Mesenchymal stem cell (in vitro differentiated cells and primary cell): ENCODE results near the gene RANBP17.

ENCODE experiments used
- DNase-seq: peaks from one replicate; pipeline ENCODE4 v3.0.0-alpha.2; 2013
- H2AFZ ChIP-seq: one replicate; pipeline ENCODE4 v1.6.1; 2013; ENCODE audit warnings: low read depth, mild to moderate bottlenecking, control low read depth, inconsistent platforms, low read length, moderate library complexity
- H2AK5ac ChIP-seq: 2 replicates; pipeline ENCODE4 v1.6.1; 2013; ENCODE audit warnings: low read length, moderate library complexity, mild to moderate bottlenecking, inconsistent platforms; ENCODE audit not compliant: severe bottlenecking
- H2BK120ac ChIP-seq: one replicate; pipeline ENCODE4 v1.6.1; 2013; ENCODE audit warnings: low read depth, mild to moderate bottlenecking, inconsistent platforms, low read length, moderate library complexity
- H2BK12ac ChIP-seq, 2 experiments: one replicate each; pipeline ENCODE4 v1.6.1; 2013; ENCODE audit warnings: inconsistent platforms in 2 of 2, low read length in 2 of 2, mild to moderate bottlenecking in 2 of 2, moderate library complexity in 2 of 2, control low read depth in 1 of 2
- H2BK15ac ChIP-seq: one replicate; pipeline ENCODE4 v1.6.1; 2013; ENCODE audit warnings: mild to moderate bottlenecking, low read depth, inconsistent platforms; ENCODE audit not compliant: poor library complexity, severe bottlenecking
- H2BK5ac ChIP-seq: 2 replicates; pipeline ENCODE4 v1.6.1; 2013; ENCODE audit warnings: low read depth, mild to moderate bottlenecking, low read length, control low read depth, inconsistent platforms; ENCODE audit not compliant: poor library complexity, severe bottlenecking
- H3K14ac ChIP-seq, 2 experiments: one replicate each; pipeline ENCODE4 v1.6.1; 2013; ENCODE audit warnings: inconsistent platforms in 2 of 2, low read length in 2 of 2, control low read depth in 1 of 2, mild to moderate bottlenecking in 1 of 2, moderate library complexity in 1 of 2
- H3K18ac ChIP-seq, 2 experiments: one replicate each; pipeline ENCODE4 v1.6.1; 2013; ENCODE audit warnings: inconsistent platforms in 2 of 2, low read length in 2 of 2, control low read depth in 1 of 2, low read depth in 1 of 2, mild to moderate bottlenecking in 1 of 2
- H3K23ac ChIP-seq, 2 experiments: one replicate each; pipeline ENCODE4 v1.6.1; 2013; ENCODE audit warnings: inconsistent platforms in 2 of 2, low read length in 2 of 2, mild to moderate bottlenecking in 2 of 2, moderate library complexity in 2 of 2, control low read depth in 1 of 2
- H3K27ac ChIP-seq: 2 replicates; pipeline ENCODE4 v1.5.1; 2013; ENCODE audit warnings: mild to moderate bottlenecking, moderate library complexity, low read length, control low read depth, inconsistent platforms; ENCODE audit not compliant: poor library complexity, severe bottlenecking
- H3K27me3 ChIP-seq, 2 experiments: 2 replicates each; pipeline versions ENCODE4 v1.6.1 to v1.7.0; 2013; ENCODE audit warnings: low read length in 2 of 2, mild to moderate bottlenecking in 2 of 2, moderate library complexity in 2 of 2, control low read depth in 1 of 2, inconsistent platforms in 1 of 2; ENCODE audit not compliant: control insufficient read depth in 1 of 2, insufficient read depth in 1 of 2
- H3K36me3 ChIP-seq, 2 experiments: 2 replicates each; pipeline versions ENCODE4 v1.6.1 to v1.7.0; 2013; ENCODE audit warnings: low read length in 2 of 2, control low read depth in 1 of 2, inconsistent platforms in 1 of 2, low read depth in 1 of 2, mild to moderate bottlenecking in 1 of 2; ENCODE audit not compliant: insufficient read depth in 2 of 2, control insufficient read depth in 1 of 2
- H3K4ac ChIP-seq, 2 experiments: one replicate each; pipeline ENCODE4 v1.6.1; 2013; ENCODE audit warnings: inconsistent platforms in 2 of 2, low read length in 2 of 2, mild to moderate bottlenecking in 2 of 2, moderate library complexity in 2 of 2, control low read depth in 1 of 2, low read depth in 1 of 2
- H3K4me1 ChIP-seq: 2 replicates; pipeline ENCODE4 v1.6.1; 2013; ENCODE audit warnings: low read depth, low read length, control low read depth; ENCODE audit not compliant: control insufficient read depth, insufficient read depth
- H3K4me2 ChIP-seq: 2 replicates; pipeline ENCODE4 v1.6.1; 2013; ENCODE audit warnings: low read length, mild to moderate bottlenecking, inconsistent platforms; ENCODE audit not compliant: poor library complexity, severe bottlenecking
- H3K4me3 ChIP-seq, 2 experiments: 2 replicates each; pipeline versions ENCODE4 v1.5.1 to v1.7.0; 2013; ENCODE audit warnings: low read length in 2 of 2, mild to moderate bottlenecking in 2 of 2, control low read depth in 1 of 2, low read depth in 1 of 2; ENCODE audit not compliant: insufficient read depth in 1 of 2
- H3K79me1 ChIP-seq: replicated peaks from 2 replicates; pipeline ENCODE4 v1.6.1; 2013; ENCODE audit warnings: mild to moderate bottlenecking, control low read depth, low read length, inconsistent platforms; ENCODE audit not compliant: poor library complexity, severe bottlenecking
- H3K9ac ChIP-seq: 2 replicates; pipeline ENCODE4 v1.7.0; 2013; ENCODE audit warnings: mild to moderate bottlenecking, low read length, moderate library complexity
- H3K9me3 ChIP-seq: 2 replicates; pipeline ENCODE4 v1.7.0; 2013; ENCODE audit warnings: mild to moderate bottlenecking, low read length; ENCODE audit not compliant: control insufficient read depth
- H4K8ac ChIP-seq: one replicate; pipeline ENCODE4 v1.6.1; 2013; ENCODE audit warnings: inconsistent platforms, mild to moderate bottlenecking, low read length, moderate library complexity
- H4K91ac ChIP-seq: one replicate; pipeline ENCODE4 v1.6.1; 2013; ENCODE audit warnings: mild to moderate bottlenecking, low read length, inconsistent platforms
- WGBS: methylation state at CpG from one replicate; pipeline ENCODE4 v1.1.7; 2013; ENCODE audit warnings: mixed read lengths; 5-methylcytosine and 5-hydroxymethylcytosine counted together

RANBP17 gene

DNA sequence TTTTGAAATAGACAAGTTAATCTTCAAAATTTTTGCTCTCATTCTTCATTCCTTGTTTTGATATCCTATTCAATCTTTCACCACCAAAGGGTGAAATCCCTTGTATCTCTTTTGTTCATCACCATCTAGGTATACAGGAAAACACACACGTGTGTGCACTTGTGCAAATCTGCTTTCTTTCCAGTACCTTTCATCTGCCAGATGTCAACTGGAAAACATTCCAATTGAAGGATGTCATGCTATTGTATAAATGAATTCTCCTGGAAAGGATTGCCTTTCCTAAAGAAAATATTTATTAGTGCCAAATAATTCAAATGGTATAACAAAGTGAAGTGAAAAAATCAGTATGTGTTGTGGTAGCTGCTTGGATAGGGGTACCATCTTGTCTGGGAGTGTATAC lies 123.7 kb downstream of the RANBP17 start:
- Histone ChIP-seq H3K4me1 (no peaks in the 10 kb centered on the region), H3K14ac (no peak overlapping the region), H3K79me1 (no peaks in the 10 kb centered on the region), H3K4ac (no peak overlapping the region), H2BK5ac (no peak overlapping the region), H3K27me3 (no peaks in the 10 kb centered on the region), H2BK12ac (no peak overlapping the region), H3K9me3 (peaks cover under 1% of the 10 kb centered on the region), H4K91ac (no peak overlapping the region), H2AK5ac (no peak overlapping the region), H2BK120ac (no peak overlapping the region), H3K36me3 (peaks cover 0 to 4% of the 10 kb centered on the region in 2 experiments), H3K4me3 (no peak overlapping the region), H3K18ac (no peak overlapping the region), H3K9ac (no peak overlapping the region), H3K23ac (no peak overlapping the region), H2AFZ (no peak overlapping the region), H2BK15ac (no peak overlapping the region), H3K4me2 (no peak overlapping the region), H3K27ac (no peak overlapping the region), H4K8ac (no peak overlapping the region)
- 100% methylated on average over 1 of the region's 1 CpG for WGBS
- no peak for DNase-seq

DNA sequence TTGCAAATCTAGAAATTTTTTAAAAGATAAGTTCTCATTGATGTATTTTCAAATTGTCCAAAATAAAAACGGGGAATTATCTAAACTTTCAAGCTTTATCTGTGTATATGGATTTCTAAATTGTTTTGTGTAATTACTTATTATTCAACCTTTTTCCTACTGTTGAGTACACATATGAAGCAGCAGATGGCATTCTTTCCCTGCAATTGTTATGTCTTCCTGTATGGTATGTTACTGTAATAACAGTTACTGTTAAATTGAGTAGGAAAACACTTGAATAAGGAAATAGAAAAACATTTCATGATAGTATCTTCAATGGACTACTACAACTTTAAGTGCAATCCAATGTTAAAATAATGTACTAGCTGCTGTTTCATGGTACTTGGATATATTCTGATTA lies 124.8 kb downstream of the RANBP17 start:
- H3K9me3 ChIP-seq = no peaks in the 10 kb centered on the region
- H3K23ac ChIP-seq = no peak overlapping the region
- no peak overlapping the region for H3K4ac ChIP-seq
- no peak overlapping the region for H4K8ac ChIP-seq
- H3K36me3 ChIP-seq = no peaks in the 10 kb centered on the region
- no peak overlapping the region for H3K4me3 ChIP-seq
- no CpG with 5 or more reads among the region's 1 CpG for WGBS
- H3K4me2 ChIP-seq = no peak overlapping the region
- DNase-seq = peak; percentile 33
- H3K14ac ChIP-seq = no peak overlapping the region
- H2AK5ac ChIP-seq = no peak overlapping the region
- no peaks in the 10 kb centered on the region for H3K27me3 ChIP-seq
- H3K79me1 ChIP-seq = no peaks in the 10 kb centered on the region
- no peak overlapping the region for H2BK15ac ChIP-seq
- H2BK12ac ChIP-seq = no peak overlapping the region
- H3K27ac ChIP-seq = no peak overlapping the region
- H3K9ac ChIP-seq = no peak overlapping the region
- no peak overlapping the region for H2BK120ac ChIP-seq
- no peak overlapping the region for H2AFZ ChIP-seq
- no peak overlapping the region for H2BK5ac ChIP-seq
- no peak overlapping the region for H4K91ac ChIP-seq
- H3K18ac ChIP-seq = no peak overlapping the region
- H3K4me1 ChIP-seq = no peaks in the 10 kb centered on the region

DNA sequence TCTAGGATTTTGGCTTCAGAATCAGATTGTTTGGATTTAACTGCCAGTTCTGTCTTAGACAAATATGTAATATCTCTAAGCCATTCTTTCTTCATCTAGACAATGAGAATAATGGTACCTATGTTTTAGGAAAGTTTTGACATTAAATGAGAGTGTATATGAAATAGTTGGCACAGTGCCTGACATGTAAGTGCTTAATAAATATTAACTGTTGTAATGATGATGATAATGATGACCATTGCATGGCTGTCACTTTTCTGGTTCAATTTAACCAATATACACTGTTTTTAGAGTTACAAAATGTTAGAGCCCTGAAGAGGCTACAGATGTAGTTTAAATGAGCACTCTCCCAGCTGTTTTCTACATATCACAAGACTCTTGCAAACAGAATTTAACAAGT lies 131.7 kb downstream of the RANBP17 start:
- Histone ChIP-seq H3K4me3 (no peak overlapping the region), H3K4ac (no peak overlapping the region), H4K8ac (no peak overlapping the region), H3K27ac (no peak overlapping the region), H2BK5ac (no peak overlapping the region), H3K36me3 (no peaks in the 10 kb centered on the region), H2BK120ac (no peak overlapping the region), H3K9ac (no peak overlapping the region), H3K4me1 (no peaks in the 10 kb centered on the region), H3K27me3 (no peaks in the 10 kb centered on the region), H4K91ac (no peak overlapping the region), H3K18ac (no peak overlapping the region), H2BK15ac (no peak overlapping the region), H3K14ac (no peak overlapping the region), H3K4me2 (no peak overlapping the region), H2BK12ac (no peak overlapping the region), H2AFZ (no peak overlapping the region), H3K9me3 (no peaks in the 10 kb centered on the region), H3K23ac (no peak overlapping the region), H2AK5ac (no peak overlapping the region), H3K79me1 (no peaks in the 10 kb centered on the region)
- no peak for DNase-seq

DNA sequence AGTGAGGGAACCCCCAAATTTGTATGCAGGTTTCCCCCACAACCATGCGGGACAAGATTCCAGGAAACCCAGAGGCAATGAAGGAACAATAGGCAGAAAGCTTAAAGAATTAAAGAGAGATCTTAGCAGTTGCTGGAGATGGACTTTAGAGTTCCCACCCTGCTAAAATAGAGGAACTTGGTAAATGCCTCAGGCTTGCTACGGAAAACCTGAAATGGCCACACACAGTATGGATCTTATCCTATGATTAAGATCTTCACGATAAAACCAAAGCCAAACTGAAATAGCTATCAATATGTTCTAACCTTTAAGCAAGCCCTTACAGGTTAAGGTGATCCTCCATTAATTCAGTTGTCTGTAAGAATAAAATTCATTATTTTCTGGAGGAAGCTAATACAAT lies 148.3 kb downstream of the RANBP17 start:
- no peaks in the 10 kb centered on the region for H3K9me3 ChIP-seq
- no peak overlapping the region for H3K4me2 ChIP-seq
- no peak for DNase-seq
- no peak overlapping the region for H2AK5ac ChIP-seq
- H3K4ac ChIP-seq = no peak overlapping the region
- H3K14ac ChIP-seq = no peak overlapping the region
- no peak overlapping the region for H3K23ac ChIP-seq
- H2BK12ac ChIP-seq = no peak overlapping the region
- H4K8ac ChIP-seq = no peak overlapping the region
- H3K4me1 ChIP-seq = no peaks in the 10 kb centered on the region
- no peaks in the 10 kb centered on the region for H3K27me3 ChIP-seq
- H3K4me3 ChIP-seq = no peak overlapping the region
- H2BK120ac ChIP-seq = no peak overlapping the region
- 100% methylated on average over 2 of the region's 3 CpGs for WGBS
- no peaks in the 10 kb centered on the region for H3K79me1 ChIP-seq
- H3K18ac ChIP-seq = no peak overlapping the region
- no peak overlapping the region for H3K9ac ChIP-seq
- H2BK15ac ChIP-seq = no peak overlapping the region
- H3K36me3 ChIP-seq = no peaks in the 10 kb centered on the region
- H3K27ac ChIP-seq = no peak overlapping the region
- no peak overlapping the region for H2AFZ ChIP-seq
- H2BK5ac ChIP-seq = no peak overlapping the region
- H4K91ac ChIP-seq = no peak overlapping the region
